ENCODE data around the gene LIN52.
"Not testable (repeated sequence)": the region's sequence is repeated elsewhere in the genome, so short reads cannot be mapped to it uniquely, and the experiment has no call there.

- TF ChIP-seq CTCF (IDR thresholded peaks at IDR 0.05) = peak; percentile 63
- not testable (repeated sequence) for TF ChIP-seq POLR2AphosphoS5 (IDR thresholded peaks at IDR 0.05; ENCODE audit: low read depth, low read length)
These were observed 26.9 kb downstream of the LIN52 start for GRCh38 chr14:74111395-74112216.

All from Panc1 (cell line).